Activated CD8-positive, alpha-beta T cell treated with anti-CD3 and anti-CD28 coated beads for 36 hours (primary cell): ENCODE results near the gene ANGPTL4. TPM values are rescaled to one million over a fixed set of nuclear protein-coding genes. Genes with fewer than 3 reads are reported as not detected.
"Not testable (repeated sequence)": the region's sequence is repeated elsewhere in the genome, so short reads cannot be mapped to it uniquely, and the experiment has no call there.

Source experiments
- ATAC-seq: fragments of 200-7000 bp; cut with Tn5 transposase; one replicate; pipeline ENCODE4 v1.10.0; 2021; ENCODE audit warnings: mild to moderate bottlenecking, moderate library complexity
- CTCF ChIA-PET: fragments of 350-600 bp; sonication (Branson Sonifier 250); formaldehyde crosslinking; loops from one replicate; lab custom pipeline; 2021; ENCODE audit warnings: antibody characterized with exemption; lab: Charles Lee
- POLR2A ChIA-PET: fragments of 350-600 bp; sonication (Branson Sonifier 250); formaldehyde crosslinking; loops from one replicate; lab custom pipeline; 2021; ENCODE audit warnings: antibody characterized with exemption; lab: Charles Lee
- DNase-seq: peaks from one replicate; pipeline ENCODE4 v3.0.0-alpha.2; 2020
- H3K27ac Mint-ChIP-seq: one replicate; pipeline ENCODE4 v1.8.0; 2021; ENCODE audit warnings: mild to moderate bottlenecking, mixed read lengths
- H3K27me3 Mint-ChIP-seq: one replicate; pipeline ENCODE4 v1.8.0; 2021; ENCODE audit warnings: mixed read lengths
- H3K36me3 Mint-ChIP-seq: one replicate; pipeline ENCODE4 v1.8.0; 2021; ENCODE audit warnings: low read depth, mixed read lengths
- H3K4me1 Mint-ChIP-seq: one replicate; pipeline ENCODE4 v1.8.0; 2021; ENCODE audit warnings: low read depth, mixed read lengths
- H3K4me3 Mint-ChIP-seq: one replicate; pipeline ENCODE4 v1.8.0; 2021; ENCODE audit warnings: mild to moderate bottlenecking, moderate library complexity, mixed read lengths
- H3K9me3 Mint-ChIP-seq: one replicate; pipeline ENCODE4 v1.8.0; 2021; ENCODE audit warnings: mixed read lengths
- CTCF ChIP-seq: fragments of 200-600 bp; IDR thresholded peaks from one replicate; pipeline ENCODE4 v1.8.0; 2022; ENCODE audit warnings: antibody characterized with exemption, mild to moderate bottlenecking
- intact Hi-C: fragments of 100-400 bp; cut with micrococcal nuclease; formaldehyde crosslinking; loops from one replicate; pipeline ENCODE4 v1.10.0; 2022
- total RNA-seq, 2 experiments: library from RNA; stranded (reverse); gene quantifications; one replicate each; pipeline ENCODE4 v1.2.3, GENCODE V29; 2021

ANGPTL4 gene
- total RNA-seq, 2 experiments from 2014 or later, result 26.8 to 27.8 TPM

- H3K4me3 Mint-ChIP-seq, result no peak overlapping the region
- peaks cover 13% of the 10 kb centered on the region for H3K4me1 Mint-ChIP-seq
- TF ChIP-seq CTCF, result no peak
- peaks cover 35% of the 10 kb centered on the region for H3K27me3 Mint-ChIP-seq
- ATAC-seq (no peak), DNase-seq (no peak)
- ChIA-PET POLR2A (no interaction called here), CTCF (interaction anchor here (1.6 kb wide), 1 partner anchor 17 kb away, joined by 5 read pairs; no protein-coding TSS in a partner anchor)
- H3K9me3 Mint-ChIP-seq, result no peaks in the 10 kb centered on the region
- intact Hi-C loops, result no loop called here
- no peak overlapping the region for H3K27ac Mint-ChIP-seq
- H3K36me3 Mint-ChIP-seq, result no peaks in the 10 kb centered on the region
Observed at GRCh38 chr19:8337728-8338127, 26.2 kb upstream of the ANGPTL4 start.

- intact Hi-C loops, result no loop called here
- Mint-ChIP-seq H3K9me3 (no peaks in the 10 kb centered on the region), H3K27me3 (peaks cover 32% of the 10 kb centered on the region), H3K36me3 (no peaks in the 10 kb centered on the region), H3K4me3 (no peak overlapping the region), H3K4me1 (peaks cover 18% of the 10 kb centered on the region), H3K27ac (no peak overlapping the region)
- no peak for ATAC-seq
- no peak for TF ChIP-seq CTCF
- ChIA-PET CTCF (interaction anchor here (1.6 kb wide), 1 partner anchor 16 kb away, joined by 5 read pairs; no protein-coding TSS in a partner anchor), POLR2A (no interaction called here)
- no peak for DNase-seq
Observed at GRCh38 chr19:8338835-8339234, 25.1 kb upstream of the ANGPTL4 start.

GRCh38 chr19:8340341-8341096, 23.4 kb upstream of the ANGPTL4 start:
- ChIA-PET POLR2A (interaction anchor here (1.3 to 1.4 kb wide), 2 partner anchors 17 to 20 kb away, joined by 3 to 4 read pairs; no protein-coding TSS in a partner anchor), CTCF (interaction anchor here (0.9 to 5.6 kb wide), 6 partner anchors 14 to 237 kb away, joined by 3 to 54 read pairs (median 3); partner anchors contain the start of genes MYO1F and RAB11B)
- TF ChIP-seq CTCF, result peak; percentile 29
- Mint-ChIP-seq H3K27me3 (peaks cover 27% of the 10 kb centered on the region), H3K27ac (no peak overlapping the region), H3K4me1 (peaks cover 14% of the 10 kb centered on the region), H3K9me3 (no peaks in the 10 kb centered on the region), H3K4me3 (no peak overlapping the region), H3K36me3 (no peaks in the 10 kb centered on the region)
- ATAC-seq, result no peak
- DNase-seq, result no peak
- intact Hi-C loops, result no loop called here

- H3K27me3 Mint-ChIP-seq, result peaks cover 23% of the 10 kb centered on the region
- POLR2A ChIA-PET, result interaction anchor here (2.7 kb wide), 1 partner anchor 20 kb away, joined by 10 read pairs; the partner anchor contains the start of genes NDUFA7 and RPS28
- intact Hi-C loops, H3K36me3 Mint-ChIP-seq, H3K4me1 Mint-ChIP-seq, H3K27ac Mint-ChIP-seq, ATAC-seq, H3K9me3 Mint-ChIP-seq, H3K4me3 Mint-ChIP-seq, DNase-seq: not testable (repeated sequence)
- CTCF ChIA-PET, result interaction anchor here (0.9 to 5.6 kb wide), 3 partner anchors 13 to 73 kb away, joined by 3 to 54 read pairs (median 6); no protein-coding TSS in a partner anchor
Observed at GRCh38 chr19:8341504-8341903, 22.5 kb upstream of the ANGPTL4 start.

- intact Hi-C loops, result no loop called here
- no peaks in the 10 kb centered on the region for H3K36me3 Mint-ChIP-seq
- ATAC-seq, result no peak
- H3K4me3 Mint-ChIP-seq, result peak overlapping the region; percentile 72
- H3K4me1 Mint-ChIP-seq, result peaks cover 8% of the 10 kb centered on the region
- TF ChIP-seq CTCF, result no peak
- ChIA-PET CTCF (interaction anchor here (1.4 to 5.6 kb wide), 2 partner anchors 12 to 56 kb away, joined by 6 to 54 read pairs; no protein-coding TSS in a partner anchor), POLR2A (interaction anchor here (0.7 to 2.7 kb wide), 4 partner anchors 9 to 109 kb away, joined by 3 to 10 read pairs (median 4); partner anchors contain the start of genes NDUFA7 and RPS28)
- no peak for DNase-seq
- no peaks in the 10 kb centered on the region for H3K9me3 Mint-ChIP-seq
- H3K27ac Mint-ChIP-seq, result no peak overlapping the region
- peaks cover 20% of the 10 kb centered on the region for H3K27me3 Mint-ChIP-seq
Observed at GRCh38 chr19:8342316-8342683, 21.7 kb upstream of the ANGPTL4 start.
